Measurements from ENCODE around the gene UBE2QL1.

DNA sequence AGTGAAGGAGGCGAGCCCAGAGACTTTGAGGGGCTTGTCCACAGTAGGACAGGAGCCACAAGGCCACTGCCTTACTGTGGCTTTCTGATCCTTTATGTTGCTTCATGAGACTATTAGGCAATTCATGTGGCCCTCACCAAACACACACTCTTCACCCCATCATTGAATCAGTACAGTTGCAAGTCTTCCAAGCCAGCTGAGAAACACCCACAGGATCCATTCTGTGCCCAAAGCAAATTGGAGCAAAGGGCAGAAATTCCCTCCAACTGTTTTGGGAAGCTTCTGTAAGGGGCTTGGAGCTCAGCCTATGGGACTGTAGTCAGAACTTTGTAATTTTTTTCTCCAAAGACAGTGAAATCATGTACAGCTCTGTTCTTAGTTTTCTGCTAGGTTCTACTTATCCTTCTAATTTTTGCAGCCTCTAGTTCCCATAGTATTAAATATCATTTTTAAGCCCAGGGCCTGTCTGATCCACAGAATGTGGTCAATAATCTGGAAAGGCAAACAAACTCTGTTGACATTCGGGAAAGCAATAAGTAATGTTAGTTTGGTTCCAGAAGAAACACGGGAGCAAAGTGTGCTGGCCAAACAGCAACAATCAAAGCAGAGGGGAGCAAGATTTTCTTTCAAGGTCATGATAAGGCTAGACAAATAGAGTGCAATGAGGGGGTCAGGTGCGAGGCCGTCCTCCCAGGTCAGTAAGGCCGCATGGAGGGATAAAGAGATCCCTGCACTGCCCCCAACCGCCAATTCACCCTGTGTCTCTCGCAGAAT, 47.0 kb downstream of the UBE2QL1 start:
- TF ChIP-seq YY1 (IDR thresholded peaks at IDR 0.05; ENCODE audit: insufficient read depth, insufficient read length) (no peak), SUZ12 (IDR thresholded peaks at IDR 0.05; ENCODE audit: extremely low read depth, insufficient read depth, insufficient read length) (no peak)

All from NT2/D1 (cell line).